GM21423 (cell line): ENCODE data around the gene BTBD9.

Source experiments
- ATAC-seq: cut with Tn5 transposase; IDR thresholded peaks from one replicate; pipeline ENCODE4 v1.9.1; 2021; ENCODE audit warnings: mild to moderate bottlenecking, moderate library complexity; ENCODE audit not compliant: unreplicated experiment

Gene BTBD9

GRCh38 chr6:38510205-38510604 lies 129.5 kb downstream of the BTBD9 start:
- no peak for ATAC-seq

DNA sequence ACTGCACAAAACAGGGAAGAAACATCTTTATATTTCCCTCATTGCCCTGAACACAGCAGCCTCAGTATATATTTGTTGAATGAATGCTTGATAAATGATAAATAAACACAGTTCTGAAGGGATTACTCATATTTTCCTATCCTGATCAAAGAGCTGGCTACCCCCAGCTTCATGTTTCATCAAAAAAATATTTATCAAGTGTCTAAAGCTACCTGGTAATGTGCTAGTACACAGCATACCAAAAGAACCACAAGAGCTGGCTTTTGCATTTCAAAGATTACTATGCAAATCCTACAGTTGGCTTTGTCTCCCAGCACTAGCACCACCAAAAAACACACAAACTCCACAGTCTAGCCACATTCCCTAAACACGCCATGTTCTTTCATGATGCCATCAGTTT lies 130.0 kb downstream of the BTBD9 start:
- ATAC-seq: no peak

- ATAC-seq: no peak
Measured at GRCh38 chr6:38508894-38509293, 130.8 kb downstream of the BTBD9 start.

- ATAC-seq: no peak
Measured at GRCh38 chr6:38508286-38508685, 131.4 kb downstream of the BTBD9 start.

GRCh38 chr6:38507173-38507572 lies 132.6 kb downstream of the BTBD9 start:
- ATAC-seq: no peak

GRCh38 chr6:38505826-38506225 lies 133.9 kb downstream of the BTBD9 start:
- ATAC-seq: no peak

DNA sequence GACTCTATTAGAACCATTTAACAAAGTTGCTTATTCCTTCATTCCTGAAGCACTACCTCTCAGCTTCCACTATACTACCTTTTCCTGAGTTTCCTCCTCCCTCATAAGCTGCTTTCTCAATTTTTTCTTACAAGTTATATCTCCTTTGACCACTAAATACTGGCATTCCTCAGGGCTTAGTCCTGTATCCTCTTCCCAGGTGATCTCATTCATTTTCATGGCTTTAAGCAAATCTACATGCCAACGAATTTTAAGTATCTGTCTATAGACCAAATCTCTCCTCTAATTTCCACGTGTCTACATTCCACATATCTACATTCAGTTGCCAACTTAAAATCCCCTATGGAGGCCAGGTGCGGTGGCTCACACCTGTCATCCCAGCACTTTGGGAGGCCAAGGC lies 134.7 kb downstream of the BTBD9 start:
- no peak for ATAC-seq

GRCh38 chr6:38503960-38504682 lies 135.6 kb downstream of the BTBD9 start:
- ATAC-seq: no peak

DNA sequence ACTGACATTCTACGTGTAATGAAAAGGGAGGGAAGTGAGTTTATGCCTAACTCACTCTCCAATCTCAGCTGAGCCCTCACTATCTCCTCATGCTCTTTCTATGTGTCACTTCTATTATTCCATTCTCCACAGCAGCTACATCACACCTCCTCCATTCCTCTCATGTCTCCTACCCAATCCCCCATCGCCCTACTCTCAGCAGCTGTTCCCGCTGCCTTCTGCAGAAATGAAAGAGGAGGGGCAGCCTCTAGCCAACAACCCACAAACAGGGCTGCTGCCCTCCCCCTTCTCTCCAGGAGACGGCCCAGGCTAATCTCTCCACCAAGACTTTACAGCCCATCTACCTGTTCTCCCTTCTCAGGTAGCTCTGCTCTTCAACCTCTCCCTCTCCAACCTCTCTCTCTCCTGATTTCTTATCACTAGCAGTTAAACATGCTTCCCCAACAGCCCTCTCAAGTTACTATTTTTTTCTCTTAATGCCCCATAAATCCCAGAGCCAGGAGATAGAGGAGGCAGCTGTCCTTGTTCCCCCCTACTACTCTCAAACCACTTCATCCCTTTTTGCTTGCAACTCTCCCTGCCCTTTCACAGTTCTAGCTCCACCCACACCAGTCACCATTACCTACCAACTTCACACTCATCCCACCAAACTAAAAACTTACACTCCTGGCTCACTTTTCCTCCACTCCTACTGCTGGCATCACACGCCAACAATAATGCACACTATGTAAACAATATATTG lies 136.5 kb downstream of the BTBD9 start:
- no peak for ATAC-seq

GRCh38 chr6:38502423-38502822 lies 137.3 kb downstream of the BTBD9 start:
- ATAC-seq: no peak

DNA sequence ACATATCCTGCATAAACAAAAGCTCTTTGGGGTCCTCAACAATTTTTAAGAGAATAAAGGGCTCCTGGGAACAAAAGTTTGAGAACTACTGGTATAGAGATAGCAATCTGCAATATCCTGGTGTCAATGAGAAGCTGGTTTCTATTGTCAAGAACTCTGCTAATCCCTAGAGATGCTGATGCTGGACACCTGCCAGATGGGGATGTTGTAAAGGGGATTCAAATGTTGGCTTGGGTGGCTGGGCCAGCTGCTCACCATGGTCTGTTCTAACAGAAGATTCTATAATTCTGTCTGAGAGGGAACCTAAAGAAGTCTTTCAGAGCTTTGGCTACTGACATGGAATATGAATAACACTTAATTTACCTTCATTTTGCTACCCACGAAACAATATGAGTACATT lies 137.8 kb downstream of the BTBD9 start:
- no peak for ATAC-seq

- ATAC-seq: no peak
Measured at GRCh38 chr6:38499529-38500096, 140.1 kb downstream of the BTBD9 start.

GRCh38 chr6:38498805-38499445 lies 140.8 kb downstream of the BTBD9 start:
- no peak for ATAC-seq

DNA sequence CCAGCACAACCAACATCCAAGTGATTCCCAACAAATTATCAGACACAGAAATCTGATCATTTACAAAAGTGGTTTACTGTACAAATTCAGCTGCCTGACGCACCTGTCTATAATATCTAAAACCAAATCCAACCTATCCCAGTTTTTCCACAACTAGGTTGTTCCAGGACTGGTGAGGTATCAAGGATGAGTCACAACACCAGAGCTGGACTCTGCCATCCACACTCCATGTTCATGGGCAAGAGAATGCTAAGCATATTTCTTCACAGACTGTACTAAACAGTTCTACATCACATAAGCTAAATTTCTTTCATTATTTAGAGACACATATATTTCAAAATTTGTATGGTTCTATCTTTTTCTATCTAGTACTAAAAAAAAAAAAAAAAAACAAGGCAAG lies 141.6 kb downstream of the BTBD9 start:
- no peak for ATAC-seq

- ATAC-seq: no peak
Measured at GRCh38 chr6:38497546-38497945, 142.2 kb downstream of the BTBD9 start.

DNA sequence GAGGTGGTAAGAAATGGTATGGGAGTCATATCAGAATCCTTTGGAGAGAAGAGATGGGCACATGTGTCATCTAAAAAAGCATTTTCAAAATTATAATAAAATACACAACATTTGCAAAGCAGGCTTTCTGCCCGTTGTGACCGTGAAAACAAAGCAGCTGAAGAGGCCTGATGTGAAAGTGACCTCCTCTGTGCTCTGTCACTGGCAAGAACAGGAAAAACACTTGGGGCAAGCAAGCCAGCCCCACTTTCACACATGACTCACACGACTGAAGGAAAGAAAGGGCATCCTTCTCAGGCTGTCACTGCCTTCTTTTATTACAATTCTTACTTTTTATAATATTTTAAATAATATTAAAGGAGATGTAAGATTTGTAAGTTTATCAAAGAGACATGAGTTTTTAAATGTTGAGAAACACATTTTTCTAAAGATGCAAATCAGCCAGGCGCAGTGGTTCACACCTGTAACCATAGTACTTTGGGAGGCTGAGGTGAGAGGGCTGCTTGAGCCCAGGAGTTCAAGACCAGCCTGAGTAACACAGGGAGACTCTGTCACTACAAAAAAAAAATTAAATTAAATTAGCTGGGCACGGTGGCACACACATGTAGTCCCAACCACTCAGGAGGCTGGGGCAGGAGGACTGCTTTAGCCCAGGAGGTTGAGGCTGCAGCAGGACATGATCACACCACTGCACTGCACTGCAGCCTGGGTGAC lies 143.7 kb downstream of the BTBD9 start:
- ATAC-seq: peak; percentile 58

DNA sequence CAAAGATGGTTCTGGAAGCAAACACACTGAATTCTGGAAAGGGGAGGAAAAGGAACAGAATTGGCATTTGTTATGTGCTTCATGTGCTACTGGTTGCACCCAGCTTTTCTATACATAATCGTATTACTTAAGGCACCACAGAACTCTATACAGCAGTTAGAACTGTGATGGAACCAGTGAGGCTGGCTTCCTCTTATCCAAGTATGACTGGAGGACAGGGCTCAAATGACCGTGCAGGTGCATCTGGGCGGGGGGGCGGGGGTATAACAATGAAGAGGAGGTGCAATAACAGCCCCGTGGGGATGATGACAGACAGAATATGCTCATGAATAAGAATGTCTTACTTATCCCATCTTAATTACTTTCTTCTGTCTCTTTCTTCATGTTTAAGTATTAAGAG lies 144.2 kb downstream of the BTBD9 start:
- no peak for ATAC-seq

GRCh38 chr6:38493931-38494547 lies 145.7 kb downstream of the BTBD9 start:
- ATAC-seq: no peak

DNA sequence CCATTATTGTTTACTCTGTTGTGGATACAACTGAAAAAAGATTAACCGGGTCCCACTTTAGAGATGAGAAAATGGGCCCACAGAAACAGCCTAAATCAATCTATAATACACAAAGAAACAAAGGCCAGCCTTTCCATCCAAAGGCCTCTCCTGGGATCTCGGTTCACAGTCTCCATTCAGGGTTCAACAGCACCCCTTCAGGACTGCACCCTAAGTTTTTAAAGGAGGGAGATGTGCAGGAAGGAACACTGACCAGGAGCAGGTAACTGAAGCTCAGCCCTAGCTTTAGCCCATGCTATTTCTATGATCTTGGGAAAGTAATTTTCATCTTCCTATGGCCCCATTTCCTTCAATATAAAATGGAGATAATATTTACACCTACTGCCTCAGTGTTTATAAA lies 147.7 kb downstream of the BTBD9 start:
- no peak for ATAC-seq

DNA sequence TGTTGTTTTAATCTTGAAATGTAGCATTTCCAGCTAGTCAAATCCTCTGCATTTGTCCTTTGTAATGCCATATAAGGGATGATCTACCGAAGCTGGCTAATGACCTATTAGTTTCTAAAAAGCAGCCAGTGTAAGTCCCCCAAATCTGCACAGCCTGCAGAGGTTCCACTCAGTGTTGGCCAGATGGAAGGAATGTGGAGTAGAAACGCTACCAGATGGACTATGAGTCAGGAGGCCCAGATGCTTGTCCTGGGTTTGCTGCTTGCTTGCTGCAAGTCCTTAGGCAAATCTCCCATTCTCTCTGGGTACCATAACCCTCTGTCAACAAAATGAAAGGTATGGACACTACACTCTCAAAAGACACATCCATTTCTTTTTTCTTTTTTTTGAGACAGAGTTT lies 149.8 kb downstream of the BTBD9 start:
- no peak for ATAC-seq

- ATAC-seq: no peak
Measured at GRCh38 chr6:38487423-38487822, 152.3 kb downstream of the BTBD9 start.
